ENCODE measurements around the gene NAA38.
"Not testable (repeated sequence)": the region's sequence is repeated elsewhere in the genome, so short reads cannot be mapped to it uniquely, and the experiment has no call there.

The NAA38 gene

DNA sequence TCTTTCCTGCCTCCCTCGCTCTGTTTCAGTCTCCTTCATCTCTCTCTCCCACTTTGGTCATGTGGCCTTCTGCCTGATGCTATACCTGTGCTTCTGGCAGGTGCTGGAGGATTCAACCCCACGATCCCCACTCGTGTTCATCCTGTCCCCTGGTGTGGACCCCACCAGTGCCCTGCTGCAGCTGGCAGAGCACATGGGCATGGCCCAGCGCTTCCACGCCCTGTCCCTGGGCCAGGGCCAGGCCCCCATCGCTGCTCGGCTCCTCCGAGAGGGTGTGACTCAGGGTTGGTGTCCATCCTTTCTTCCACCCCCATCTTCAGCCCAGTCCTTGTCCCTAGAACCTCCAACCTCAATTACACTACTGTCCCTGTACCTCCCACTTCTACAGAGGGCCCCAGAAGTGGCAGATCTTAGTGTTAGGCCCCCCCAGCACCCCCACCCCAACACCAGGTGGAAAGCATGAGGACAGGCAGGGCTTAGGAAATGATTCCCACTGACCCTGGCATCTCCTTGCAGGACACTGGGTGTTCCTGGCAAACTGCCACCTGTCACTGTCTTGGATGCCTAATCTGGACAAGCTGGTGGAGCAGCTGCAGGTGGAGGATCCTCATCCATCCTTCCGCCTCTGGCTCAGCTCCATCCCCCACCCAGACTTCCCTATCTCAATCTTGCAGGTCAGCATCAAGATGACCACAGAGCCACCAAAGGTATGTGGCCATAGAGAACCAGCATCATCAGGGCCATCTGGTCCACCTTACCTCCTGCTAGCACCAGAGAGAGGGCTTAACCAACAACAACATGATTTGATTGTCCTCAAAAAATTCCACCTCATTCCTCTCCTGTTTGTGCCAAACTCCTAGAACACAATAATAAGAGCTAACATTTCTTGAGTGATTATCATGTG is 33.1 kb downstream of the NAA38 start:
- no peak for DNase-seq (ENCODE audit: low read depth in 3 of 3)

DNA sequence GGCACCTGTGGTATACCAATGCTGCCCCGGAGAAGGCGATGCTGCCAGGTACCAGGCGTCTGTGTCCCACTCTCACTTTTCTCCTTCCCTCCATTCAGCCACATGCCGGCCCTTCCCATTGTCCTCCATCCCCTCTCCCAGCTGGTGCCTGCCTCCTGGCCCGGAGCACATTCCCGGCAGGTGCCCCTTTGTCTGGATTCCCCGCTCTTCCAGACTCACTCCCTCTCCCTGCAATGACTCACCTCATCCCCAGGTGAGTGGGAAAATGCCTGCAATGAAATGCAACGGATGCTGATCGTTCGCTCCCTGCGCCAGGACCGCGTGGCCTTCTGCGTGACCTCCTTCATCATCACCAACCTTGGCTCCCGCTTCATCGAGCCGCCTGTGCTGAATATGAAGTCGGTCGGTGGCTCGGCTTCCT is 33.8 kb downstream of the NAA38 start:
- DNase-seq (ENCODE audit: low read depth in 3 of 3): no peak

DNA sequence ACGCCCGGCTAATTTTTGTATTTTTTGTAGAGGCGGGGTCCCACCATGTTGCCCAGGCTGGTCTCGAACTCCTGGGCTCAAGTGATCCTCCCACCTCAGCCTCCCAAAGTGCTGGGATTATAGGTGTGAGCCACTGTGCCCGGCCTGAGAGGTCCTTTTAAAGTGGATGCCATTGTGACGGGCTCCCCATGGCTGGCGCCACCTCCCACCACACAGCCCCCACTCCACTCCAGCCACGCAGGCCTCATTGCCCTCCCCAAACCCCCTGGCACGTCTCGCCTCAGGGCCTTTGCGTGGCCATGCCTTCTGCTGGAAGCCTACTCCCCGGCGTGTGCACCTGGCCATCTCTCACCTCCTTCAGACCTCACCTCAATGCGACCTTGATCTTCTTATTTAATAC is 35.2 kb downstream of the NAA38 start:
- no peak for DNase-seq (ENCODE audit: low read depth in 3 of 3)

DNA sequence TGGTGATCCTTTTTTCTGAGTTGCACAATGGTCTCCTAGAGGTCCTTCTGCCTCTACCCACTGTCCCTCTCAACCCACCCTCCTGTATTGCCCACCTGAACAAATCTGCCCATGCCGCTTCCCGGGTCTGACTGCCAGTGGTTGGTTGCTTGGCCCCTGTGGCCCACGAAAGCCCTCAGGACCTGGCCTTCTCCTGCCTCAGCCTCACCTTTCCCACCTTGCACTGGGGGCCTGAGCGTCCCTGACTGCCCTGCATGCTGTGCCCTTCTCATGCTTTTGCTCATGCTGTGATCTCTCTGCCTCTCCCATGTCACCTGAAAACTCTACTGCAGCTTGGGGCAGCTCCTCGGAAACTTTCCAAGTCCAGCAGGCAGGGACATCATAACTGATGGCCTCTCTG is 37.1 kb downstream of the NAA38 start:
- no peak for DNase-seq (ENCODE audit: low read depth in 3 of 3)

DNA sequence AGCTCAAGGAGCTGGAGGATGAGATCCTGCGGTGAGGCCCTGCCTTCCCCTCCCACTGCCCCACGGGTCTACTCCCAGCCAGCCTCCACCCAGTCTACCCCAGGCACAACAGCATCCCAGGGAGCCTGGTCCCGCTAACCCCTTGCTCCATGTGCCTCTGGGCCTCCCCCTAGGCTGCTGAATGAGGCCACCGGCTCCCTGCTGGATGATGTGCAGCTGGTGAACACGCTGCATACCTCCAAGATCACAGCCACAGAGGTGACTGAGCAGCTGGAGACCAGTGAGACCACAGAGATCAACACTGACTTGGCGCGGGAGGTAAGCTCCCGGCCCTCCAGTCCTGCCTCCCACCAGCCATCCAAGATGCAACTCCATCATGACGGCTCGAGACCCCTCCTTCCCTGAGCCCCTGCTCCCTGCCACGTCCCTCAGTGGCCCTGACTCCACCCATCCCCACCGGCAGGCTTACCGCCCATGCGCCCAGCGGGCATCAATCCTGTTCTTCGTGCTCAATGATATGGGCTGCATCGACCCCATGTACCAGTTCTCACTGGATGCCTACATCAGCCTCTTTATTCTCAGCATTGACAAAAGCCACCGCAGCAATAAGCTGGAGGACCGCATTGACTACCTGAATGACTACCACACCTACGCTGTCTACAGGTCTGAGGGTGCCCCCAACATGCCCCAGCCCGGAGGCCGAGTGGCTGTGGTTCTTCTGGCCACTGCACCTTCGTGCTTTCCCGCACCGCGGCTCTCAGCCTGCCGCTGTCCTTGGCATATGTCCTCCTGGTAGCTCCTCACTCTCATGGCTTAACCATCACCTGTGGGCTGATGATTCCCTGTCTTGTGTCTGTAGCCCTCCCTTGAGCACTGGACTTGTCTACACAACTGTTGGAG is 38.4 kb downstream of the NAA38 start:
- no peak for DNase-seq (ENCODE audit: low read depth in 3 of 3)

DNA sequence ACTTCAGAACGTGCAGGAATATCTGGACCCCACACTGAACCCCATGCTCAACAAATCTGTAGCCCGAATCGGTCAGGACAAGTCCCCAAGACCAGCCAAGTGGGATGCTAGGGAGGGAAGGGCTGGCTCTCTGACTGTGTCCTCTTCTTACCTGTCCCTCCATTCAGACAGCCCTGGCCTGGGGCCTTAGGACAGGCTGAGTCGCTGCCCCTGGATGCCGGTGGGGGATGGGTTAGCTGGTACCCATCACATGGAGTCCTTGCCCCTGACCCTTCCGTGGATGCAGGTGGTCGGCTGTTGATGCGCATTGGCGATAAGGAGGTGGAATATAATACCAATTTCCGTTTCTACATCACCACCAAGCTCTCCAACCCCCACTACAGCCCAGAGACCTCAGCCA is 39.3 kb downstream of the NAA38 start:
- no peak for DNase-seq (ENCODE audit: low read depth in 3 of 3)

DNA sequence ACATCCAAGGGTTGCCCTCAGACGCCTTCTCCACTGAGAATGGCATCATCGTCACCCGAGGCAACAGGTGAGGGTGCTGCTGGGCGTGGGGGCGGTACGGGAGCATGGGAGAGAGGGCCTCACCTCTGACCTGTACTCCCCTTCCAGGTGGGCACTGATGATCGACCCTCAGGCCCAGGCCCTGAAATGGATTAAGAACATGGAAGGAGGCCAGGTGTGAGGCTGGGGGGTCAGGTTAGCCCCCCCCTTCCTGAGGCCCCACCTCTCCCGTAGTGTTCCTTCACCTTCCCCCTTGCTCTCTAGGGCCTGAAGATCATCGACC is 39.8 kb downstream of the NAA38 start:
- no peak for DNase-seq (ENCODE audit: low read depth in 3 of 3)

DNA sequence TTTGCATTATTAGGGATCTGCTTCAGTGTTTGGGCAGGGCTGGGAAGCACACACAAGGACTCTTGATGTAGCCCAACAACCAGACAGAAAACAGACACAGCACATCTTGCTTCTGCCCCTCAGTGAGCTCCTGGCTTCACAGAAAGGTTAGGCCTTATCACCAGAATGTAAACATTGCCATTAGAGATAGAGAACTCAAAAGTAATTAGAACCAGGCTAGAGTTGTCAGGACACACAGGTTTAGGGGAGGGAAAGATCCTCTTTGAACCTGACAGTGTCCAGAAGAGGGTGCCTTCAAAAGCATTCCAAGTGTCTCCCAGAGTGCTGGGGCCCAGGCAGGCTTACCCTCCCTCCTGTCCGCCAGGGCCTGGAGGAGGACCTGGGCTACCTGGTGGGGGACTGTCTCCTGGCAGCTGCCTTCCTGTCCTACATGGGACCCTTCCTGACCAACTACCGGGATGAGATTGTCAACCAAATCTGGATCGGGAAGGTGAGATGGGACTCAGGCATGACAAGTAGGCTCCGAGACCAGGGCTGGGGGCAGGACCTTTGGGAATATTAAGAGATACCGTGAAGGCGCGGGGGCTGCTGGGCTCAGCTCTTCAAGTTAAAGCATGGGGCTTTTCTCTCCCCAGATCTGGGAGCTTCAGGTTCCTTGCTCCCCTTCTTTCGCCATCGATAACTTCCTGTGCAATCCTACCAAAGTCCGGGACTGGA is 40.3 kb downstream of the NAA38 start:
- DNase-seq (ENCODE audit: low read depth in 3 of 3): no peak

DNA sequence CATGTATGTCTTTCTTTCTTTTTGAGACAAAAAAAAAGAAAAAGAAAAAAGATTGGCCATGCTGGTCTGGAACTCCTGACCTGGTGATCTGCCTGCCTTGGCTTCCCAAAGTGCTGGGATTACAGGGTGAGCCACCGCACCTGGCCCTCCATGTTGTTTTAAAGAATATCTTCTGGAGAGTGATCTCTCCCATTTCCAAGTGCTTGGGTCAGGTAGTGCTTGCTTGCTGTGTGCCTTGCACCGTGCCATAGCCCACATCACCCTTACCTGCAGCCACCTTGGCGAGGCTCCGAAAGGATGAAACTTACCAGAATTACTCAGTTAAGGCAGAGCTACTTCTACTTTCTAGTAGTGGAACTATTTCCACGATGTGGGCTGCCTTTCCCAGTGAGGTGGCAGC is 42.4 kb downstream of the NAA38 start:
- DNase-seq (ENCODE audit: low read depth in 3 of 3): no peak

DNA sequence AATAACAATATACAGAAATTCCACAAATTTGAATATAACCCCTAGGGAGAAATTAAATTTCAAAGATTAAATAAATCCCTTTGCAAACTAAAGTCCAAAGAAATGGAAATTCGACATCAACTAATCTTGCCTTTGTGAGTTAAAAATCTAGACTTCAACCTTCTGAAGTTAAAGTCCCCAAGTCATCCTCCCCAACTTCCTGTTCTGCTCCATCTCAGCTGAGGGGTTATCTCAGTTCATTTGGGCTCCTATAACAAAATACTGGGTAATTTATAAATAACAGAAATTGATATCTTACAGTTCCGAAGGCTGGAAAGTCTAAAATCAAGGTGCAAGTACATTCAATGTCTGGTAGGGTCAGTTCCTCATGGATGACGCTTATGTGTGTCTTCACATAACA is 46.1 kb downstream of the NAA38 start:
- no peak for DNase-seq (ENCODE audit: low read depth in 3 of 3)

DNA sequence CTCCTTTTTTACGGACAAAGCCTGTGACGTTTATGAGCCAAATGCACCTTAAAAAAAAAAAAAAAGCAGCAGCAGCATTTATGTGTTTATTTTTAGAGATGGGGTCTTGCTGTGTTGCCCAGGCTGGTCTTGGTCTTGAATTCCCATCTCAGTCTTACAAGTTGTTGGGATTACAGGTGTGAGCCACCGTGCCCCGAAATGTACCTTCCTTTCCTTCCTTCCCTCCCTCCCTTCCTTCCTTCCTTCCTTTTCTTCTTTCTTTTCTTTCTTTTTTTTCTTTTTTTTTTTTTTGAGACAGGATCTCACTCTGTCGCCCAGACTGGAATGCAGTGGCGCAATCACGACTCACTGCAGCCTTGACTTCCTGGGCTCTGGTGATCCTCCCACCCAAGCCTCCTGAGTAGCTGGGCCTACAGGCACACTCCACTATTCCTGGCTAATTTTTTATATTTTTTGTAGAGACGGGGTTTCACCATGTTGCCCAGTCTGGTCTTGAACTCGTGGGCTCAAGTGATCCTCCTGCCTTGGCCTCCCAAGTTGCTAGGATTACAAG is 47.5 kb downstream of the NAA38 start:
- not testable (repeated sequence) for DNase-seq (ENCODE audit: low read depth in 3 of 3)

DNA sequence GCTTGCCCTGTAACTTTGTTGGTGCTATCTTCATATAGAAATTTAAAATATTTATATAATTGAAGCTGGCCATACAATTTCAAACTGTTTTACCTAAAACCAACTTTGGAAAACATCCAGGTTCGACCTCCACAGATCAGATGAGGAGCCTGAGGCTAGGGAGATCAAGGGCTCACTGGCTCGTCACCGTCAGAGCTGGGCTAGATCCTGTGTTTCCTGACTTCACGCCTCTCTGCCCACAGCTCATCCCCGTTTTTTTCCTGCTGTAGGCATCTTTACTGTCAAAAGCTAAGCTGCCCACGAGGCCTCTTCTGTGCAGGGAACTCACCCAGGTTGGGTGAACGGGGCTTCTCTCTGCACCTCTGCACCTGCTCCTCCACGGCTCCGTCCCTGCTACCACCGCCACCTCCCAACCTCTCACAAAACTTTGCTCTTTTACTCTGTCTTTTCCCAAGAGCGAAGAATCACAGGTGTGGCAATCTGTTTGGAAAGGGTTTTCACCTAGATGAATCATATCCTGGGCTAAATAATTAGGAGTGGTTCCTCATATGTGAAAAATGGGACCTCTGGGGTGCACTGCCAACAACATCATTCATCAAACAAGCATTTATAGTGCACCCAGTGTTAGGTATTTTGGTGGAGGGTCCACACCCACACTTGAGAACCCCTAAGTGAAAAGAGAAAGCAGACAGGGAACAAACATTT is 48.1 kb downstream of the NAA38 start:
- no peak for DNase-seq (ENCODE audit: low read depth in 3 of 3)

DNA sequence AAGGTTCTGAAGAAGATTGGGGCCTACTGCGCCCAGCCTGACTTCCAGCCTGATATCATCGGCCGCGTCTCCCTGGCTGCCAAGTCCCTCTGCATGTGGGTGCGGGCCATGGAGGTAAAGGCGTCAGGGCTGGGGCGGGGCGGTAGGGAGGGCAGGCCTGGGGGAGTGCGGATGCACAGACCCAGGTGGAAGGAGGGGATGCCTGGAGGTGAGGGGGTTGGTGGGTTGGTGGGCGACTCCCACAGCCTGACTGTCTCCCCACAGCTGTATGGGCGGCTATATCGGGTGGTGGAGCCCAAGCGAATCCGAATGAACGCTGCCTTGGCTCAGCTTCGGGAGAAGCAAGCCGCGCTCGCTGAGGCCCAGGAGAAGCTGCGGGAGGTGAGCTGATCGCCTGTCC is 50.2 kb downstream of the NAA38 start:
- no peak for DNase-seq (ENCODE audit: low read depth in 3 of 3)

Data from stimulated activated CD4-positive, alpha-beta T cell treated with anti-CD3 and anti-CD28 coated beads, TNF-alpha, amount 100 ng/mL, for 48 hours (primary cell).